ENCODE measurements around the gene ATP6V0E1. TPM values are rescaled to one million over a fixed set of nuclear protein-coding genes. Genes with fewer than 3 reads are reported as not detected.
A peak's percentile ranks its signal among the peaks of the same experiment; 100 is the strongest.

ATP6V0E1 gene
- total and polyA plus RNA-seq, 3 donors from 2014 or later = 124 to 170 (median 134) TPM

- Histone ChIP-seq H3K27ac (peak overlapping the region in 1 of 2 donors; percentile 50), H3K36me3 (ENCODE audit: low read depth, missing control alignments) (no peaks in the 10 kb centered on the region), H3K4me1 (peaks cover 16% of the 10 kb centered on the region), H3K4me3 (no peak overlapping the region), H3K9me3 (no peaks in the 10 kb centered on the region), H3K27me3 (no peaks in the 10 kb centered on the region)
- DNase-seq = no peak
- TF ChIP-seq POLR2A (IDR thresholded peaks at IDR 0.05) = no peak
- TF ChIP-seq CTCF (IDR thresholded peaks at IDR 0.05) = no peak
- intact Hi-C loops (cut with DNase I; ENCODE audit: low total_unique reads) = no loop called here
- 65 to 73% methylated on average over 4 of the region's 4 CpGs for WGBS, 2 donors
Measured at GRCh38 chr5:173011566-173011965, 28.0 kb downstream of the ATP6V0E1 start.

DNA sequence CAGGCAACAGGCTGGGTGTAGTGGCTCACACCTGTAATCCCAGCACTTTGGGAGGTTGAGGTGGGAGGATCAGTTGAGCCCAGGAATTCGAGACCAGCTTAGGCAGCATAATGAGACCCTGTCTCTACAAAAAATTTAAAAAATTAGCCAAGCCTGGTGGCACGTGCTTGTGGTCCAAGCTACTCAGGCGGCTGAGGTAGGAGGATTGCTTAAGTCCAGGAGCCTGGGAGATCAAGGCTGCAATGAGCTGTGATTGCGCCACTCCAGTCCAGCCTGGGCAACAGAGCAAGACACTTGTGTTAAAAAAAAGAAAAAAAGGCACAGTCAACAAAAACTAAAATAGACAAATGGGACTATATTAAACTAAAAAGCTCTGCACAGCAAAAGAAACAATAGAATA is 29.3 kb downstream of the ATP6V0E1 start:
- Histone ChIP-seq H3K4me3 (no peak overlapping the region), H3K27ac (no peak overlapping the region), H3K4me1 (peaks cover 12% of the 10 kb centered on the region), H3K27me3 (no peaks in the 10 kb centered on the region), H3K9me3 (no peaks in the 10 kb centered on the region), H3K36me3 (ENCODE audit: low read depth, missing control alignments) (no peaks in the 10 kb centered on the region)
- no peak for TF ChIP-seq CTCF (IDR thresholded peaks at IDR 0.05)
- no peak for TF ChIP-seq POLR2A (IDR thresholded peaks at IDR 0.05)
- 88 to 92% methylated on average over 4 of the region's 4 CpGs for WGBS, 2 donors
- no peak for DNase-seq
- intact Hi-C loops (cut with DNase I; ENCODE audit: low total_unique reads) = no loop called here

GRCh38 chr5:173014671-173015070 is 31.1 kb downstream of the ATP6V0E1 start:
- DNase-seq = no peak
- H3K4me3 ChIP-seq = no peak overlapping the region
- no peak for TF ChIP-seq POLR2A (IDR thresholded peaks at IDR 0.05)
- TF ChIP-seq CTCF (IDR thresholded peaks at IDR 0.05) = no peak
- intact Hi-C loops (cut with DNase I; ENCODE audit: low total_unique reads) = no loop called here
- H3K27ac ChIP-seq = no peak overlapping the region
- 89 to 92% methylated on average over 4 of the region's 4 CpGs for WGBS, 2 donors
- no peaks in the 10 kb centered on the region for H3K9me3 ChIP-seq
- no peaks in the 10 kb centered on the region for H3K27me3 ChIP-seq
- no peaks in the 10 kb centered on the region for H3K36me3 ChIP-seq (ENCODE audit: low read depth, missing control alignments)
- peaks cover 9% of the 10 kb centered on the region for H3K4me1 ChIP-seq

DNA sequence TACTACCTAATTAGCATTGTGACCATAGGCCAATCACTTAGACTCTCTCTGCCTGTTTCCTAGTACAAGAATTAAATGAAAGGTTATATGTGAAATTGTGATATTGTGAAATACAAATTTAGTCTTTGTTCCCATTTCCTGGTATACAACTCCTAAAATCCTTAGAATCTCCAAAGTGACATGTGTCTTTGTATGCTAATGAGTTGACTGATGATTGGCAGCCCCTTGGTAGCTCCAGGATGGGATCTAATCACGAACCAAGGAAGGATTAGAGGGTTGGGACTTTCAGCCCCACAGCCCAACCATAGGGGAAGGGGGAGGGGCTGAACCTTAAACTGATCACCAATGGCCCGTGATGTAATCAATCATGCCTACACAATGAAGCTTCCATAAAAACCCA is 31.6 kb downstream of the ATP6V0E1 start:
- Histone ChIP-seq H3K4me1 (peaks cover 14% of the 10 kb centered on the region), H3K4me3 (no peak overlapping the region), H3K36me3 (ENCODE audit: low read depth, missing control alignments) (no peaks in the 10 kb centered on the region), H3K27ac (peak overlapping the region in 1 of 2 donors; percentile 65), H3K9me3 (no peaks in the 10 kb centered on the region), H3K27me3 (no peaks in the 10 kb centered on the region)
- TF ChIP-seq CTCF (IDR thresholded peaks at IDR 0.05) (no peak), POLR2A (IDR thresholded peaks at IDR 0.05) (no peak)
- 86 to 96% methylated on average over 2 of the region's 2 CpGs for WGBS, 2 donors
- intact Hi-C loops (cut with DNase I; ENCODE audit: low total_unique reads) = no loop called here
- DNase-seq = no peak

DNA sequence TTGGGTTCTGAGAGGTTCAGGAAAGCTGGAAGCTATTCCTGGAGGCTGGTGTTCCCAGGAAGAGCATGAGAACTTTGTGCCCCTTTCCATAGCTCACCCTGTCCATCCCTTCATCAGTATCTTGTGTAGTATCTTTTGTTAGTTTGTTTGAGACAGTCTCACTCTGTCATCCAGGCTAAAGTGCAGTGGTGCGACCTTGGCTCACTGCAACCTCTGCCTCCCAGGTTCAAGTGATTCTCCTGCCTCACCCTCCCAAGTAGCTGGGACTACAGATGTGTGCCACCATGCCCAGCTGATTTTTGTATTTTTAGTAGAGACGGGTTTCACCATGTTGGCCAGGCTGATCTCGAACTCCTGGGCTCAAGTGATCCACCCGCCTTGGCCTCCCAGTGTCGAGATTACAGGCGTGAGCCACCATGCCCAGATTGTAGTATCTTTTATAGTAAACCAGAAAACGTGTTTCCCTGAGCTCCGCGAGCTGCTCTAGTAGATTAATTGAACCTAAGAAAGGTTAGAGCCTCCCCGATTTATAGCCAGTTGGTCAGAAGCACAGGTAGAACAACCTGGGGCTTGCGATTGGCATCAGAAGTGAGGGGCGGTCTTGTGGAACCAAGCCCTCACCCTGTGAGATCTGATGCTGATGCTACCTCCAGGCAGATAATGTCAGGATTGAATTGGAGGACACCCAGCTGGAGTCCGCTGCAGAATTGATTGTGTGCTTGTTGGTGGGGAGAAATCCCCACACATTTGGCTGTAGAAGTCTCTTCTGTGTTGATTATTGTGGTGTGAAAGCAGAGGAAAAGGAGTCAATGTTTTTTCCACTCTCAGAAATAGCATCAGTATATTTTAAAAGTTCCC is 32.3 kb downstream of the ATP6V0E1 start:
- Histone ChIP-seq H3K4me3 (no peak overlapping the region), H3K9me3 (no peaks in the 10 kb centered on the region), H3K27ac (peak overlapping the region; percentile 35 to 65), H3K4me1 (peaks cover 18% of the 10 kb centered on the region), H3K36me3 (ENCODE audit: low read depth, missing control alignments) (no peaks in the 10 kb centered on the region), H3K27me3 (no peaks in the 10 kb centered on the region)
- no peak for DNase-seq
- intact Hi-C loops (cut with DNase I; ENCODE audit: low total_unique reads) = no loop called here
- no peak for TF ChIP-seq CTCF (IDR thresholded peaks at IDR 0.05)
- no peak for TF ChIP-seq POLR2A (IDR thresholded peaks at IDR 0.05)
- 91 to 92% methylated on average over 12 to 13 of the region's 13 CpGs for WGBS, 2 donors

All from testis (tissue), 3 donors.